HepG2 (cell line): ENCODE data around the gene MEF2B. TPM values are rescaled to one million over a fixed set of nuclear protein-coding genes. Genes with fewer than 3 reads are reported as not detected.

ENCODE experiments used
- ATAC-seq: fragments of 200-7000 bp; cut with Tn5 transposase; 3 replicates; pipeline ENCODE4 v1.9.1; 2020; ENCODE audit warnings: mild to moderate bottlenecking, moderate library complexity
- BruUV-seq: library from RNA; stranded (reverse); fragments of 400-500 nt; replicated peaks from 2 replicates; lab custom pipeline; 2021; lab: Mats Ljungman, UMichigan
- CTCF ChIA-PET: fragments of 300-600 bp; formaldehyde crosslinking; extraction: SDS; loops from one replicate; lab custom pipeline; 2021; ENCODE audit warnings: low total read pairs, inconsistent platforms, low intra/inter-chr PET ratio; lab: Yijun Ruan, JAX
- POLR2A ChIA-PET: fragments of 350-600 bp; sonication (Branson Sonifier 250); formaldehyde crosslinking; loops from one replicate; lab custom pipeline; 2020; ENCODE audit warnings: antibody characterized with exemption, inconsistent platforms; lab: Yijun Ruan, JAX
- DNase-seq: peaks from one replicate; pipeline ENCODE4 v3.0.0-alpha.2; 2015; ENCODE audit warnings: low spot score
- FAIRE-seq: peaks from 3 replicates; lab custom pipeline; 2011; peaks lifted over from hg19 to GRCh38; lab: Jason Lieb, UNC
- H2AFZ ChIP-seq: one replicate; pipeline ENCODE4 v1.6.1; 2011; ENCODE audit warnings: low read length, inconsistent platforms
- H3K27ac ChIP-seq: fragments of 300-600 bp; 3 replicates; pipeline ENCODE4 v1.8.0; 2011; ENCODE audit warnings: mixed run types, mild to moderate bottlenecking, mixed read lengths, low read length, inconsistent platforms; ENCODE audit not compliant: insufficient read depth; ENCODE audit errors: extremely low read length
- H3K27me3 ChIP-seq, 2 experiments: fragments of 200-600 bp in 1 of 2; 2 replicates in 1 of 2; 3 replicates in 1 of 2; pipeline versions ENCODE4 v1.6.0 to v1.8.0; 2011; ENCODE audit warnings: low read length in 2 of 2, mild to moderate bottlenecking in 2 of 2, moderate library complexity in 2 of 2, inconsistent platforms in 1 of 2; ENCODE audit not compliant: insufficient read depth in 2 of 2, control insufficient read depth in 1 of 2
- H3K36me3 ChIP-seq, 2 experiments: fragments of 200-600 bp in 1 of 2; replicated peaks in 1 of 2; 2 replicates in 1 of 2; 3 replicates in 1 of 2; pipeline versions ENCODE4 v1.5.1 to v1.8.0; 2011; ENCODE audit warnings: low read length in 2 of 2, inconsistent platforms in 1 of 2; ENCODE audit not compliant: insufficient read depth in 2 of 2, control insufficient read depth in 1 of 2
- H3K4me1 ChIP-seq: 2 replicates; pipeline ENCODE4 v1.5.1; 2012; ENCODE audit warnings: low read length, inconsistent platforms; ENCODE audit not compliant: insufficient read depth
- H3K4me2 ChIP-seq: 2 replicates; pipeline ENCODE4 v1.6.0; 2011; ENCODE audit warnings: low read depth, low read length, inconsistent platforms
- H3K4me3 ChIP-seq, 3 experiments: fragments of 200-600 bp in 1 of 3; sonication (generic), shearing (Covaris generic) in 1 of 3; replicated peaks in 1 of 3; 2 replicates each; pipeline ENCODE4 v1.5.1; 2011 to 2016; ENCODE audit warnings: low read length in 3 of 3, inconsistent platforms in 2 of 3, low read depth in 2 of 3, mild to moderate bottlenecking in 2 of 3, control low read depth in 1 of 3, mixed read lengths in 1 of 3; ENCODE audit not compliant: insufficient read depth in 1 of 3
- H3K79me2 ChIP-seq: one replicate; pipeline ENCODE4 v1.6.1; 2011; ENCODE audit warnings: low read length, inconsistent platforms; ENCODE audit not compliant: insufficient read depth
- H3K9ac ChIP-seq: 2 replicates; pipeline ENCODE4 v1.6.0; 2011; ENCODE audit warnings: mild to moderate bottlenecking, low read depth, low read length, inconsistent platforms; ENCODE audit not compliant: insufficient read depth
- H3K9me3 ChIP-seq: 2 replicates; pipeline ENCODE4 v1.5.1; 2012; ENCODE audit warnings: mild to moderate bottlenecking, low read length
- H4K20me1 ChIP-seq: 2 replicates; pipeline ENCODE4 v1.6.0; 2011; ENCODE audit warnings: inconsistent platforms, mild to moderate bottlenecking, low read length, moderate library complexity; ENCODE audit not compliant: insufficient read depth
- SPEN ChIP-seq: sonication (generic); formaldehyde crosslinking; IDR thresholded peaks from 2 replicates; pipeline ENCODE4 v1.5.1; 2020; ENCODE audit warnings: low read depth, mild to moderate bottlenecking, missing genetic modification reagents
- WGBS: methylation state at CpG from one replicate; pipeline ENCODE4 v1.1.6; 2017; ENCODE audit warnings: low lambda C conversion rate; 5-methylcytosine and 5-hydroxymethylcytosine counted together
- in situ Hi-C: cut with HindIII; loops from 2 replicates; pipeline ENCODE4 v1.10.0; 2017; ENCODE audit warnings: low pct_unique_long_range_greater_than_20kb; ENCODE audit not compliant: extremely low pct_ligation_motif_present
- intact Hi-C: fragments of 100-400 bp; cut with micrococcal nuclease; formaldehyde crosslinking; loops from one replicate; pipeline ENCODE4 v1.10.0; 2022; ENCODE audit not compliant: unreplicated experiment
- polyA plus RNA-seq, 8 experiments: library from polyadenylated mRNA; depleted of rRNA in 3 of 8; stranded (reverse) in 7 of 8; unstranded in 1 of 8; fragments of >200 nt; fragmentation: Illumina TruSeq in 4 of 8; extraction: Trizol in 4 of 8; gene quantifications; 2 replicates each; pipeline versions ENCODE4 v1.2.1 to v1.2.3, GENCODE V29; 2011 to 2016; ENCODE audit warnings: low read depth in 4 of 8, missing spikeins in 1 of 8, mixed read lengths in 1 of 8; ENCODE audit not compliant: insufficient read depth in 1 of 8
- total RNA-seq, 5 experiments: library from RNA; depleted of rRNA; stranded (reverse); fragments of >200 nt; fragmentation: Illumina TruSeq; extraction: Trizol; gene quantifications; 2 replicates each; pipeline ENCODE4 v1.2.3, GENCODE V29; 2016; ENCODE audit warnings: low read depth in 1 of 5
- TF ChIP-seq, protein P1 (sequence below): sonication (generic); formaldehyde crosslinking; IDR thresholded peaks from 2 replicates; pipeline ENCODE4 v1.4.0; 2020; ENCODE audit warnings: missing genetic modification reagents

MEF2B gene
- total and polyA plus RNA-seq, 2 of the 13 experiments (the other 11 are each of a cell fraction or from before 2014, with no cell fraction given): 1.2 to 1.7 TPM

DNA sequence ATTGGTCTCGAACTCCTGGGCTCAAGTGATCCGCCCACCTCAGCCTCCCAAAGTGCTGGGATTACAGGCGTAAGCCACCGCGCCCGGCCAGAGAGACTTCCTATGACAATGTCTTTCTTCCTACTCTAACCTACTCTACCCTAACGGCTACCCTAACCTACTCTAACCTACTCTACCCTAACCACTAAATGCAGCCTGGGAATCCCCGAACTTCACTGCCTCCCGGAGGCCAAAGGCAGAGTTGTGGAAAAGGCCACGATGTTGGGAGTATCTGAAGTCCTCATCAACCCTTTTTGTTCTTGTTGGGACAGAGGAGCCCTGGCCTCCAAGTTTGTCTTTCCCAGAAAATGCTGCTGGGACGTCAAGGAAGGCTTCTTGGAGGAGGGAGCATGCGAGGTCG, 34.1 kb upstream of the MEF2B start:
- Histone ChIP-seq H3K27ac (no peak overlapping the region), H4K20me1 (no peaks in the 10 kb centered on the region), H3K79me2 (peaks cover 19% of the 10 kb centered on the region), H3K4me1 (peaks cover 13% of the 10 kb centered on the region), H3K4me3 (no peak overlapping the region), H2AFZ (no peak overlapping the region), H3K9me3 (no peaks in the 10 kb centered on the region), H3K9ac (no peak overlapping the region), H3K4me2 (no peak overlapping the region), H3K36me3 (peaks cover 0 to 8% of the 10 kb centered on the region in 2 experiments; a peak in 1 of 5 replicates), H3K27me3 (peaks cover 3 to 11% of the 10 kb centered on the region in 2 experiments; a peak in 2 of 5 replicates)
- ATAC-seq: no peak; the same call in 2 of the 3 replicates
- ChIA-PET POLR2A (interaction anchor here (1.7 kb wide), 1 partner anchor 21 kb away, joined by 9 read pairs; no protein-coding TSS in a partner anchor), CTCF (no interaction called here)
- DNase-seq: no peak
- in situ Hi-C loops: no loop called here
- intact Hi-C loops: no loop called here
- no peak for FAIRE-seq
- 0 out of 2 replicates have a peak, but pooled peaks have one; percentile 3 for TF ChIP-seq SPEN (CRISPR knock-in tag)
- TF ChIP-seq, protein P1, sequence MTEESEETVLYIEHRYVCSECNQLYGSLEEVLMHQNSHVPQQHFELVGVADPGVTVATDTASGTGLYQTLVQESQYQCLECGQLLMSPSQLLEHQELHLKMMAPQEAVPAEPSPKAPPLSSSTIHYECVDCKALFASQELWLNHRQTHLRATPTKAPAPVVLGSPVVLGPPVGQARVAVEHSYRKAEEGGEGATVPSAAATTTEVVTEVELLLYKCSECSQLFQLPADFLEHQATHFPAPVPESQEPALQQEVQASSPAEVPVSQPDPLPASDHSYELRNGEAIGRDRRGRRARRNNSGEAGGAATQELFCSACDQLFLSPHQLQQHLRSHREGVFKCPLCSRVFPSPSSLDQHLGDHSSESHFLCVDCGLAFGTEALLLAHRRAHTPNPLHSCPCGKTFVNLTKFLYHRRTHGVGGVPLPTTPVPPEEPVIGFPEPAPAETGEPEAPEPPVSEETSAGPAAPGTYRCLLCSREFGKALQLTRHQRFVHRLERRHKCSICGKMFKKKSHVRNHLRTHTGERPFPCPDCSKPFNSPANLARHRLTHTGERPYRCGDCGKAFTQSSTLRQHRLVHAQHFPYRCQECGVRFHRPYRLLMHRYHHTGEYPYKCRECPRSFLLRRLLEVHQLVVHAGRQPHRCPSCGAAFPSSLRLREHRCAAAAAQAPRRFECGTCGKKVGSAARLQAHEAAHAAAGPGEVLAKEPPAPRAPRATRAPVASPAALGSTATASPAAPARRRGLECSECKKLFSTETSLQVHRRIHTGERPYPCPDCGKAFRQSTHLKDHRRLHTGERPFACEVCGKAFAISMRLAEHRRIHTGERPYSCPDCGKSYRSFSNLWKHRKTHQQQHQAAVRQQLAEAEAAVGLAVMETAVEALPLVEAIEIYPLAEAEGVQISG (CRISPR knock-in tag): no peak
- BruUV-seq: no TSS peak
- WGBS: 63% methylated on average over 13 of the region's 13 CpGs
